ENCODE results near the gene VPS9D1.
A peak's percentile ranks its signal among the peaks of the same experiment; 100 is the strongest.

The VPS9D1 gene

GRCh38 chr16:89727406-89728120, 6.9 kb upstream of the VPS9D1 start:
- intact Hi-C loops (cut with DNase I; ENCODE audit: low total_unique reads): no loop called here
- no peak for DNase-seq
- H3K9me3 ChIP-seq: no peaks in the 10 kb centered on the region
- peaks cover 61 to 97% (median 76%) of the 10 kb centered on the region in 3 donors for H3K36me3 ChIP-seq
- H3K4me1 ChIP-seq: peaks cover 6 to 20% (median 16%) of the 10 kb centered on the region in 4 donors
- no peak overlapping the region for H3K4me3 ChIP-seq
- no peak overlapping the region for H3K27ac ChIP-seq
- H3K27me3 ChIP-seq: no peaks in the 10 kb centered on the region
- TF ChIP-seq CTCF (IDR thresholded peaks at IDR 0.05): no peak

- peak overlapping the region in 1 of 2 donors; percentile 89 for H3K4me3 ChIP-seq
- no peaks in the 10 kb centered on the region for H3K9me3 ChIP-seq
- intact Hi-C loops (cut with DNase I; ENCODE audit: low total_unique reads): no loop called here
- no peak for DNase-seq
- no peak overlapping the region for H3K27ac ChIP-seq
- no peak for TF ChIP-seq CTCF (IDR thresholded peaks at IDR 0.05)
- no peaks in the 10 kb centered on the region for H3K27me3 ChIP-seq
- H3K36me3 ChIP-seq: peaks cover 23 to 57% (median 38%) of the 10 kb centered on the region in 3 donors
- H3K4me1 ChIP-seq: peaks cover 9 to 35% (median 30%) of the 10 kb centered on the region in 4 donors
These were observed 2.9 kb upstream of the VPS9D1 start for GRCh38 chr16:89723279-89724250.

- no peaks in the 10 kb centered on the region for H3K27me3 ChIP-seq
- peaks cover 18 to 51% (median 31%) of the 10 kb centered on the region in 3 donors for H3K36me3 ChIP-seq
- peak overlapping the region; percentile 98 to 99 for H3K27ac ChIP-seq
- peaks cover 9 to 35% (median 30%) of the 10 kb centered on the region in 4 donors for H3K4me1 ChIP-seq
- DNase-seq: peak; percentile 64 to 76
- no peaks in the 10 kb centered on the region for H3K9me3 ChIP-seq
- intact Hi-C loops (cut with DNase I; ENCODE audit: low total_unique reads): no loop called here
- TF ChIP-seq CTCF (IDR thresholded peaks at IDR 0.05): no peak
- peak overlapping the region; percentile 89 to 99 for H3K4me3 ChIP-seq
These were observed 1.9 kb upstream of the VPS9D1 start for GRCh38 chr16:89722392-89723278.

- Histone ChIP-seq H3K4me3 (peak overlapping the region; percentile 89 to 99), H3K27me3 (peaks cover 0 to 2% of the 10 kb centered on the region in 2 donors), H3K27ac (peak overlapping the region; percentile 98 to 99), H3K9me3 (no peaks in the 10 kb centered on the region), H3K4me1 (peaks cover 9 to 35% (median 30%) of the 10 kb centered on the region in 4 donors), H3K36me3 (peaks cover 14 to 43% (median 23%) of the 10 kb centered on the region in 3 donors)
- no peak for TF ChIP-seq CTCF (IDR thresholded peaks at IDR 0.05)
- DNase-seq: peak; percentile 52 to 77
- intact Hi-C loops (cut with DNase I; ENCODE audit: low total_unique reads): no loop called here
These were observed 1.1 kb upstream of the VPS9D1 start for GRCh38 chr16:89721546-89722391.

All from tibial artery (tissue), 4 donors.